ENCODE data around the gene LBH. TPM values are rescaled to one million over a fixed set of nuclear protein-coding genes. Genes with fewer than 3 reads are reported as not detected.

The LBH gene
- total and polyA plus RNA-seq, 9 donors, result 21.4 to 32.9 (median 29.9) TPM

GRCh38 chr2:30283931-30284565, 52.7 kb downstream of the LBH start:
- H3K27ac ChIP-seq (ENCODE audit: low read length), result no peak overlapping the region
- H3K27me3 ChIP-seq (ENCODE audit: control insufficient read depth, insufficient read depth, low read length), result no peaks in the 10 kb centered on the region
- 78% methylated on average over 10 of the region's 14 CpGs for WGBS (ENCODE audit: insufficient coverage)

GRCh38 chr2:30285758-30286157, 54.4 kb downstream of the LBH start:
- H3K4me1 ChIP-seq (ENCODE audit: control insufficient read depth, insufficient read depth, low read length), result peaks cover 6% of the 10 kb centered on the region
- no CpG with 5 or more reads among the region's 3 CpGs for WGBS (ENCODE audit: insufficient coverage)
- no peaks in the 10 kb centered on the region for H3K27me3 ChIP-seq (ENCODE audit: control insufficient read depth, insufficient read depth, low read length)
- no peak overlapping the region for H3K4me3 ChIP-seq (ENCODE audit: low read length)
- H3K27ac ChIP-seq (ENCODE audit: low read length), result no peak overlapping the region
- no peaks in the 10 kb centered on the region for H3K36me3 ChIP-seq (ENCODE audit: control insufficient read depth, insufficient read depth, low read length)
- no peak for DNase-seq
- no peaks in the 10 kb centered on the region for H3K9me3 ChIP-seq (replicated peaks; ENCODE audit: control insufficient read depth, low read depth, low read length)

More at GRCh38 chr2:30283931-30284565, 52.7 kb downstream of the LBH start:
- Histone ChIP-seq H3K4me3 (ENCODE audit: low read length) (no peak overlapping the region), H3K36me3 (ENCODE audit: control insufficient read depth, insufficient read depth, low read length) (no peaks in the 10 kb centered on the region), H3K4me1 (ENCODE audit: control insufficient read depth, insufficient read depth, low read length) (no peaks in the 10 kb centered on the region), H3K9me3 (replicated peaks; ENCODE audit: control insufficient read depth, low read depth, low read length) (no peaks in the 10 kb centered on the region)
- DNase-seq, result no peak

GRCh38 chr2:30287190-30287840, 56.0 kb downstream of the LBH start:
- Histone ChIP-seq H3K36me3 (ENCODE audit: control insufficient read depth, insufficient read depth, low read length) (no peaks in the 10 kb centered on the region), H3K27me3 (ENCODE audit: control insufficient read depth, insufficient read depth, low read length) (no peaks in the 10 kb centered on the region), H3K27ac (ENCODE audit: low read length) (no peak overlapping the region), H3K4me3 (ENCODE audit: low read length) (no peak overlapping the region), H3K9me3 (replicated peaks; ENCODE audit: control insufficient read depth, low read depth, low read length) (no peaks in the 10 kb centered on the region), H3K4me1 (ENCODE audit: control insufficient read depth, insufficient read depth, low read length) (peaks cover 7% of the 10 kb centered on the region)
- no peak for DNase-seq
- WGBS (ENCODE audit: insufficient coverage), result no CpG with 5 or more reads among the region's 1 CpG

- no peaks in the 10 kb centered on the region for H3K36me3 ChIP-seq (ENCODE audit: control insufficient read depth, insufficient read depth, low read length)
- no peak overlapping the region for H3K27ac ChIP-seq (ENCODE audit: low read length)
- H3K4me1 ChIP-seq (ENCODE audit: control insufficient read depth, insufficient read depth, low read length), result peaks cover 7% of the 10 kb centered on the region
- DNase-seq, result no peak
- WGBS (ENCODE audit: insufficient coverage), result no CpG with 5 or more reads among the region's 4 CpGs
- H3K9me3 ChIP-seq (replicated peaks; ENCODE audit: control insufficient read depth, low read depth, low read length), result no peaks in the 10 kb centered on the region
- H3K27me3 ChIP-seq (ENCODE audit: control insufficient read depth, insufficient read depth, low read length), result no peaks in the 10 kb centered on the region
- H3K4me3 ChIP-seq (ENCODE audit: low read length), result no peak overlapping the region
These were observed 56.7 kb downstream of the LBH start for GRCh38 chr2:30287857-30288513.

- no peaks in the 10 kb centered on the region for H3K9me3 ChIP-seq (replicated peaks; ENCODE audit: control insufficient read depth, low read depth, low read length)
- no peak for DNase-seq
- peaks cover 9% of the 10 kb centered on the region for H3K4me1 ChIP-seq (ENCODE audit: control insufficient read depth, insufficient read depth, low read length)
- WGBS (ENCODE audit: insufficient coverage), result 33% methylated on average over 1 of the region's 2 CpGs
- no peaks in the 10 kb centered on the region for H3K27me3 ChIP-seq (ENCODE audit: control insufficient read depth, insufficient read depth, low read length)
- H3K27ac ChIP-seq (ENCODE audit: low read length), result no peak overlapping the region
- H3K4me3 ChIP-seq (ENCODE audit: low read length), result no peak overlapping the region
- no peaks in the 10 kb centered on the region for H3K36me3 ChIP-seq (ENCODE audit: control insufficient read depth, insufficient read depth, low read length)
These were observed 57.2 kb downstream of the LBH start for GRCh38 chr2:30288561-30288960.

GRCh38 chr2:30293303-30293921, 62.1 kb downstream of the LBH start:
- H3K4me3 ChIP-seq (ENCODE audit: low read length), result no peak overlapping the region
- H3K27me3 ChIP-seq (ENCODE audit: control insufficient read depth, insufficient read depth, low read length), result no peaks in the 10 kb centered on the region
- DNase-seq, result no peak
- H3K36me3 ChIP-seq (ENCODE audit: control insufficient read depth, insufficient read depth, low read length), result no peaks in the 10 kb centered on the region
- no peaks in the 10 kb centered on the region for H3K9me3 ChIP-seq (replicated peaks; ENCODE audit: control insufficient read depth, low read depth, low read length)
- 49% methylated on average over 6 of the region's 12 CpGs for WGBS (ENCODE audit: insufficient coverage)
- H3K4me1 ChIP-seq (ENCODE audit: control insufficient read depth, insufficient read depth, low read length), result peaks cover 9% of the 10 kb centered on the region
- H3K27ac ChIP-seq (ENCODE audit: low read length), result no peak overlapping the region

- no peak for DNase-seq
- peaks cover 9% of the 10 kb centered on the region for H3K4me1 ChIP-seq (ENCODE audit: control insufficient read depth, insufficient read depth, low read length)
- H3K27me3 ChIP-seq (ENCODE audit: control insufficient read depth, insufficient read depth, low read length), result no peaks in the 10 kb centered on the region
- no peaks in the 10 kb centered on the region for H3K36me3 ChIP-seq (ENCODE audit: control insufficient read depth, insufficient read depth, low read length)
- H3K9me3 ChIP-seq (replicated peaks; ENCODE audit: control insufficient read depth, low read depth, low read length), result no peaks in the 10 kb centered on the region
- WGBS (ENCODE audit: insufficient coverage), result 75% methylated on average over 4 of the region's 5 CpGs
- H3K27ac ChIP-seq (ENCODE audit: low read length), result no peak overlapping the region
- no peak overlapping the region for H3K4me3 ChIP-seq (ENCODE audit: low read length)
These were observed 62.8 kb downstream of the LBH start for GRCh38 chr2:30294133-30294532.

- H3K36me3 ChIP-seq (ENCODE audit: control insufficient read depth, insufficient read depth, low read length), result no peaks in the 10 kb centered on the region
- H3K4me1 ChIP-seq (ENCODE audit: control insufficient read depth, insufficient read depth, low read length), result peaks cover 7% of the 10 kb centered on the region
- no peaks in the 10 kb centered on the region for H3K9me3 ChIP-seq (replicated peaks; ENCODE audit: control insufficient read depth, low read depth, low read length)
- no peak overlapping the region for H3K27ac ChIP-seq (ENCODE audit: low read length)
- no peak overlapping the region for H3K4me3 ChIP-seq (ENCODE audit: low read length)
- no peak for DNase-seq
- H3K27me3 ChIP-seq (ENCODE audit: control insufficient read depth, insufficient read depth, low read length), result no peaks in the 10 kb centered on the region
These were observed 65.2 kb downstream of the LBH start for GRCh38 chr2:30296496-30296895.

- H3K4me3 ChIP-seq (ENCODE audit: low read length), result no peak overlapping the region
- no peak for DNase-seq
- H3K9me3 ChIP-seq (replicated peaks; ENCODE audit: control insufficient read depth, low read depth, low read length), result no peaks in the 10 kb centered on the region
- 83% methylated on average over 2 of the region's 6 CpGs for WGBS (ENCODE audit: insufficient coverage)
- H3K27me3 ChIP-seq (ENCODE audit: control insufficient read depth, insufficient read depth, low read length), result no peaks in the 10 kb centered on the region
- H3K36me3 ChIP-seq (ENCODE audit: control insufficient read depth, insufficient read depth, low read length), result no peaks in the 10 kb centered on the region
- H3K27ac ChIP-seq (ENCODE audit: low read length), result no peak overlapping the region
- peaks cover 5% of the 10 kb centered on the region for H3K4me1 ChIP-seq (ENCODE audit: control insufficient read depth, insufficient read depth, low read length)
These were observed 67.0 kb downstream of the LBH start for GRCh38 chr2:30298302-30298701.

- Histone ChIP-seq H3K9me3 (replicated peaks; ENCODE audit: control insufficient read depth, low read depth, low read length) (no peaks in the 10 kb centered on the region), H3K4me3 (ENCODE audit: low read length) (no peak overlapping the region), H3K4me1 (ENCODE audit: control insufficient read depth, insufficient read depth, low read length) (peaks cover 5% of the 10 kb centered on the region), H3K36me3 (ENCODE audit: control insufficient read depth, insufficient read depth, low read length) (no peaks in the 10 kb centered on the region), H3K27ac (ENCODE audit: low read length) (no peak overlapping the region), H3K27me3 (ENCODE audit: control insufficient read depth, insufficient read depth, low read length) (no peaks in the 10 kb centered on the region)
- no peak for DNase-seq
- WGBS (ENCODE audit: insufficient coverage), result 57% methylated on average over 1 of the region's 3 CpGs
These were observed 68.8 kb downstream of the LBH start for GRCh38 chr2:30300122-30300455.

Data from muscle of leg (tissue), 11 donors.